GM21423 (cell line): ENCODE data around the gene RAB3GAP2.
"Not testable (repeated sequence)": the region's sequence is repeated elsewhere in the genome, so short reads cannot be mapped to it uniquely, and the experiment has no call there.

Experiments
- ATAC-seq: cut with Tn5 transposase; IDR thresholded peaks from one replicate; pipeline ENCODE4 v1.9.1; 2021; ENCODE audit warnings: mild to moderate bottlenecking, moderate library complexity; ENCODE audit not compliant: unreplicated experiment

RAB3GAP2 gene

DNA sequence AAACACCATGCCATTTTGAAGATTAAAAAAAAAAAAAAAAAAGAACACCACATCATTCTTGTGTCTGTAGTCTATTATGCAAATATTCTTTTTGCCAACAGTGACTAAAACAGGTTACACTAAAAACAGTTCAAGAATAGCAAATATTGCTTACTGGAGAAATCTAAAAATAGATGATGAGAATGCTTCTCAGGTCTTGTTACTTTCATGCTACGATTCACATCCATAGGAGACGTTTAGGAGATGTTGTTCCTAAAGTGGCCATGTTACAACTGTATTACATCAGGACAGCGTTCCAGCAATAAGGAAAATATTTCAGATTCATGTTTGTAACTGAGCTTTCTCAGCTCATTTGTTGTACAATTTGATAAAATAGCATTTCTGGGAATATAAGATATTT lies 32.3 kb downstream of the RAB3GAP2 start:
- ATAC-seq: no peak

DNA sequence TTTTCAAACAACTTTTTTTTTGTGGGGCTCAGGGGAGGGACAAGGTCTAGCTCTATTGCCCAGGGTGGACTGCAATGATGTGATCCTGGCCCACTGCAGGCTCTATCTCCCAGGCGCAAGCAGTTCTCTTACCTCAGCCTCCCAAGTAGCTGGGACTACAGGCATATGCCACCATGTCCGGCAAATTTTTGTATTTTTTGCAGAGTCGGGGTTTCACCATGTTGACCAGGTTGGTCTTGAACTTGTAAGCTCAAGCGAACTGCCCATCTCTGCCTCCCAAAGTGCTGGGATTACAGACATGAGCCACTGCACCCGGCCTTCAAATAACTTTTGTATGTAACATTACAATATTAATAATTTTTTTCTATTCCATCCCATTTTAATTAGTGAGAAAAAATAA lies 33.0 kb downstream of the RAB3GAP2 start:
- ATAC-seq: no peak

DNA sequence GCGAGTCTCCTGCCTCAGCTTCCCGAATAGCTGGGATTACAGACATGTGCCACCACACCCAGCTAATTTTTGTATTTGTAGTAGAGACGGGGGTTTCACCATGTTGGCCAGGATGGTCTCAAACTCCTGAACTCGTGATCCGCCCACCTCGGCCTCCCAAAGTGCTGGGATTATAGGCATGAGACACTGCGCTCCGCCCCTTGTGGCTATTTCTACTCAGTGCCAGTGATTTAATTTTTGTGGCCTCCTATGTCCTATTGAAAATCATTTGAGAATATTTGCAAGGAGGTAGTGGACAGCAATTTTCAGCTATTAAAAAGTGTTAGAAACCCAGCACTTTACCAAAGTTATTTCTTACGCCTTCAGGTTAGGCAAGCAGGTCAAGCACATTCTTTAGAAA lies 36.0 kb downstream of the RAB3GAP2 start:
- not testable (repeated sequence) for ATAC-seq

DNA sequence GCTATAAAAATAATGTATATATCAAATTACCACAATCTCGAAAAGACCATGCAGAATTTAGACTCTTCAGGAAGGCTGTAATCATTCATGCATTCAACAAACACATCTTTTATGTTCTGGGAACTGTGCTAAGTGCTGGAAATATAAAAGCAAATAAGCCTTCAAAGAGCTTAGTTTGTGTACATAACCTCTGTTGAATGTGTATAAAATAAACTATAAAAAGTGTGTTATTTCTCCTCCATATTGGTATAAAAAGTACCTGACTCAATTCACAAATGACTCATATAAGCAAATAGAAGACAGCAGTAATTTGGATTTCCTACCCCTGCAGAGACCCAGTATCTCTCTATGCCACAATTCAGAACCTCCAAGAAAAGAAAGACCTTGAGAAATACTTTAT lies 36.8 kb downstream of the RAB3GAP2 start:
- no peak for ATAC-seq

DNA sequence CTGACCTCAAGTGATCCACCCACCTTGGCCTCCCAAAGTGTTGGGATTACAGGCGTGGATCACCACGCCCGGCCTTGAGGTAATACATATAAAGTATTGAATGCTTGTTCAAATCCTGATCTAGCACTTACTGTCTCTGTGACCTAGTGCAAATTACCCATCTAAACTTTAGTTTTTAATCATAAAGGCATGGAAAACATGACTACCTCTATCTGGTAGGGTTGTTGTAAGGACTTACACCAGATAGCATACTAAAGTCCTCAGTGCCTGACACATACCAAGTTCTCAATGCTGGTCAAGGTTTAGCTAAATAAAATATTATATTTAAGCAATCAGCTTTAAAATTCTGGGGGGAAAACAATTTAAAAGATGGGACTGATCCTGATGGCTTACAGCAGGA lies 38.3 kb downstream of the RAB3GAP2 start:
- no peak for ATAC-seq

DNA sequence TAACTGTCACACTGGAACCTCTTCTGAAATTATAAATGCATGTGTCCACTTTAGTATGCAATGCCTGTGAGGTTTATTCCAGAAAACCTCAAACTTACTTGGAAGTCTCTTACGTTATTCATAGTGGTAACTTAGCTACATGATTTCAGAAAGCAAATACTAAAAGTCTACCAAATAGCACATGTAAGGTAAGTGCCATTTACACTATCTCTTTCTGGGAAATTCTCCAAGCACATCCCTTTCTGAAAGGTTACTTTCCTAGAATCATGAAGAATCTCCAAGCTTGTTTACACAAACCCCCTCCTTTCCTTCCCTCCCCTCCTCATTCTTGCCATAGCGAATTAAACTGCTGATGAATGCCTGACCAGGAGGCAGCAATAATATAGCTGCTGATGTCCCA lies 42.5 kb downstream of the RAB3GAP2 start:
- no peak for ATAC-seq

DNA sequence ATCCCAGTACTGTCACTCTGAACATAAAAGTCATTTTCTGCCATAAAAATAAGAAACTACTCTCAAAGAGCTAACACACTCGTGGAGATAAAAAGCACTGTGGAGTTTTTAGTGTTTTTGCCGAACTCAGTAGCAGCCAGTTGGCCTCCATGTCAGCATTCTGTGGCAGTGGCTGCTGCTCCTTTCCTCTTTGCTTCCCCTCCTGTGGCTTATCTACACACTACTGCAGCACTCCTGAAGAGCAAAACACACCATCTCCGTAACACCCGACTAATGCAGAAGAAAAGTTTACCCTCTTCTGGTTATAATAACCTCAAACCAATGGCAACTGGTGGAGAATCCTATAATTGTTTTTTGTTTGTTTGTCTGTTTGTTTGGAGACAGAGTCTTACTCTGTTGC lies 44.9 kb downstream of the RAB3GAP2 start:
- no peak for ATAC-seq

DNA sequence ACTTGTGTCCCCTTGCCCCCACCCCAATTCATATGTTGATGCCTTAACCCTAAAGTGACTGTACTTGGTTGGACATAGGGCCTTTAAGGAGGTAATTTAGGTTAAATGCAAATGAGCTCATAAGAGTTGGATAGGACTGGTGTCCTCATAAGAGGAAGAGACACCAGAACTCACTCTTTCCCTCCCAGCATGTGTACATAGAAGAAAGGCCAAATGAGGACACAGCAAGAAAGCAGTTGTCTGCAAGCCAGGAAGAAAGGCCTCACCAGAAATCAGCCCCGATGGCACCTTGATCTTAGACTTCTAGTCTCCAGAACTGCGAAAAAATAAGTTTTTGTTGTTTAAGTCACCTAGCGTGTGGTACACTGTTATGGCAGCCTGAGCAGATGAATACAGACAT lies 45.5 kb downstream of the RAB3GAP2 start:
- no peak for ATAC-seq

DNA sequence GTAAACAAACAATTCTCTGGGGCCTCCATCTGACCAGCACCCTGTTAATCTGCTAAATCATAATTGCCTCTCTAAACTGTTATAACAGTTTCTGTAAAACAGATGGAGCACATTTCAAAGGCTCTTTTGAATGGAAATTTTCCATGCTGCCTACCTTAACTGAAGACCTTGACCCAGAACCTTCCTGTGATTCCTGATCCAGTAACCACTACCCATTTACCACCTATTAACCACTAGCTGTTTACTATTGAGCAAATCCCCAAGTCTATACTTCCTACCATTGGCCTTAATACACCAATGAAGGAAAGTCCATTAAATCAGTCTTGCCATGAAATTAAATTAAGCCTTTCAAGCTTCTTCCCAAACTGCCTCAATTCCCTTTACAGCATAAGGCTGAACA lies 46.3 kb downstream of the RAB3GAP2 start:
- ATAC-seq: no peak

DNA sequence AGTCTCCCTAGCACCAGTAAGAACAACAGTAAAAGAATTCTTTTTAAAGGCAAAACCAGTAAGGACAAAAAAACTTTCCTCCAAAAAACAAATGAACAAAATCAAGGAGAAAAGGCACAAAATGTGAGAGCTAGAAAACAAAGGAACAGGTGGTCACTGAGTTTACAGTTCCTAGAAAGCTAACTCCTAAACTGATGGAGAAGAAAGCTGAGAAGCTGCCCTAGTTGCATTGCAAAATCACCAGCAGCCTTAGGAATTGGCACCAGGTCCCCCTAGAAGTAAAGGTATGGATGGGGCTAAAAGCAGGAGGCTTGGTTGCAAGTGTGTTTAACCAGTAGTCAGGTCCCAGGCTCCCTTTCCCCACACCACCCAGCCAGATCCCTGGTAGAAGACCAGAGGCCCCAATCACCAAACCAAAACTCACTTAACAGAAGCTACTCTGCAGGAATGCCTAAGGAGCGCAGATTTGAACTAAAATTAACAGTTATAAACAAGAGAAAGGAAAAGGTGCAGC lies 47.6 kb downstream of the RAB3GAP2 start:
- no peak for ATAC-seq

DNA sequence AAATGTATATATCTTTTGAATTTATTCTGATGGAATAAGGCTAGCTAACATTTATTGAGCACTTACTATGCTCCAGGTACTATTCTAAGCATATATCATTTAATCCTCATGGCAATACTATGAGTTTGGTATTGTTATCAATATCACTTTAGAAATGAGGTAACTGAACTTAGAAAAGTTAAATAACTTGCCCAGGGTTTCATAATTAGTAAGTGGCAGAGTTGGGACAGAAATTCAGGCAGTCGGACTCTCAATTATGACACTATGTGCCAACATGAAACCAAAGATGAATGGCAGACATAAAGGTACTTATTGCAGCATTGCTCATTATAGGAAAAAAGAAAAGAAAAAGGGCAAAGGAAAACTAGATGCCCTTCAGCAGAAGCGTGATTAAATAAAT lies 48.2 kb downstream of the RAB3GAP2 start:
- no peak for ATAC-seq

DNA sequence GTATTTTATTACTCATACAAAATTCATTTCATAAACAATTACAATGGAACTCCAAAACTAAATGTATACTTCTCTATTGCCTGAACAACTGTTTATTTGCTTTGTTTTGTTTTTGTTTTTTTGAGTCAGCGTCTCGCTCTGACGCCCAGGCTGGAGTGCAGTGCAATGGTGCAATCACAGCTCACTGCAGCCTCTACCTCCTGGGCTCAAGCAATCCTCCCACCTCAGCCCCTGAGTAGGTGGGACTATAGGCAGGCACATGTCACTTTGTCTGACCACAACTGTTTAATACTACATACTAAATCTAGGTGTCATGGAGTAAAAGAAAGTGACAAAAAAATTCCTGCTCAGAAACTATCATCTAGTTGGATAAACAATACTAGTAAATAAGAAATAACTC lies 49.3 kb downstream of the RAB3GAP2 start:
- ATAC-seq: no peak

DNA sequence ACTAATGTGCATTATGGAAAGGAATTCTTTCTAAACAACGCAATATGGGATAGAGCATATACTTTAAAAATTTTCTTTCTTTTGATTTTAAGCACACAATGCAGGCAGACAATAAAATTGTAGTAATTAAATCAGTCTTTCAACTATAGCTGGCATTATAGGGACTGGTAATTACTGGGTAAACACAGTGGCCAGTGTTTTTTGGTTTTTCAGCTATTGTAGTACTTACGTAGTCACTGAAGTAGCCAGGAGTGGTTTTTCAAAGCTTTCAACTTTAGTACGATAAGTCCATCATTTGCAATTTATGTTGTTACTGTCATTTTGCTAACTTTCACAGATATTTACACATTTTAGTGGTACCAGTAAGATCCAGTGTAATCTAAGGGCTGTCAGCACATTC lies 50.6 kb downstream of the RAB3GAP2 start:
- no peak for ATAC-seq

DNA sequence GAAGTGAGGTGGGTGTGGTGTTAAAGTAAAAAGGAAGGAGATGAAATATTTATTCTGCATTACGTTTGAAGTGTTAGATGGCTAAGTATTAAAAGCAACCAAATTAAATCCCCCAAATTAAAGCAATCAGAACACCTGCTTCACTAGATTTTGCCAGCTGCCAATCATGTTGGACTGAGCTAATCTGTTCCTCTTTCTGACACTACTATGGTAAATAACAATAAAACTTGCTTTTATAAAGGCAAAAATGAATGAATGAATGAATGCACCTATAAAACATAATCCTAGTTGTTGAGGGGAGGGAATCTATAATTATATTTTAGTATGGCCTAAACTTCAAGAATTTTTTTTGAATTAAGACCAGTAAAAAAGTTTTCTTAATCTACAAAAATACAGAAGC lies 51.0 kb downstream of the RAB3GAP2 start:
- no peak for ATAC-seq

DNA sequence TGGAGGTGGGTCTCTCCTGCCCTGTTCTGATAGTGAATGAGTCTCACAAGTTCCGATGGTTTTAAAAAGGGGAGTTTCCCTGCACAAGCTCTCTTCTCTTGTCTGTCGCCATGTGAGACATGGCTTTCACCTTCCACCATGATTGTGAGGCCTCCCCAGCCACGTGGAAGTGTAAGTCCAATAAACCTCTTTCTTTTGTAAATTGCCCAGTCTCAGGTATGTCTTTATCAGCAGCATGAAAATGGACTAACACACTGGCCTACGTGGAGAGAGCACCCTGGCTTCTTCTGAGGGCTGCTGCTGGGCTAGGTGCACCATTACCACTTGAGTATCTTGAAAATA lies 51.6 kb downstream of the RAB3GAP2 start:
- ATAC-seq: peak; percentile 8

DNA sequence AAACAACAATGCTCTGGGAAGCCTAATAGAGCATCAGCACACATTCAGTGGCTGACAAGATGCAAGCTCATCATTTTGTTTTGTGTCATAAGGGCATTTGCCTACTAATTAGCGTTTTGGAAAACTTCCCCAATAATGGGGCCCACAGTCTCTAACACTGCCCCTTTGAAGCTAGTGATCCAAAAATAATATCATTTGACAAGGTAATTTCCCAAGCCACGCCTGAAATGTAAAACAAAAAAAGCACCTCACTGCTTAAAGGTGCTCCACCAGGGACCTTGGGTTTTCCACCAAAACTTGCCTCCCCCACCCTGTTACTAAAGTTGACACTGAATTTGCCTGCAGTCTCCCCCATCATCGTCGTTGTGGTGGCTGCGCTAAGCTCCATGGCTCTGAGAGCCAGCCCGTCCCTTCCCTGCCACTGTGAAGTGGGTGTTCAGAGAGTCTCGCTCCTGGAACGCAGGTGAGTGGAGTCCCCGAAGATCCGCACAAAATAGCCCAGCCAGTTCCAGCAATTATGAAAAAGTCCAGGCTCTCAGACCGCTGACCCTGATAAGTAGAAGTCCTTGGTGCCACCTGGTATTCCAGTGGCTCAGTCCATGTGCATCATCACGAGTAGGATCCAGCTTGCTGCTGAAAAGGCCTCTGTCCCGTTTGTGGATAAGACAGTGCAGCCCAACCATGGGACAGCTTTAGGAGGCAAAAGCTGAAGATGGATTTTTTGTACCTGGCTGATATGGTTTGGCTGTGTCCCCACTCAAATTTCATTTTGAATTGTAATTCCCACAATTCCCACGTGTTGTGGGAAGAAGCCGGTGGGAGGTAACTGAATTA lies 52.2 kb downstream of the RAB3GAP2 start:
- peak; percentile 45 for ATAC-seq

DNA sequence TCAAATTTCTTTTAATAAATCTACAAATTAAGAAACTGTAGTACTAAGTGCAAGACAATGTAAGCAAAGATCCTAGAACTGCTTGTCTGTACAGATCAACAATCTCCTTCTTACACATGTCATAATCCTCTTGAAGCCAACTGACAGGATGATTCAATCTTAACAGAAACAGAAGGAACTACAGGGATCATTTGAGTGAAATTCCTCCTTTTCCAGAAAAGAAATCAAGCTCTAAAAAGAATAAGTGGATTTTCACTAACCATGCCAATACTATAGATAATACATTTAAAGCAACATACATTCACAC lies 53.2 kb downstream of the RAB3GAP2 start:
- no peak for ATAC-seq

DNA sequence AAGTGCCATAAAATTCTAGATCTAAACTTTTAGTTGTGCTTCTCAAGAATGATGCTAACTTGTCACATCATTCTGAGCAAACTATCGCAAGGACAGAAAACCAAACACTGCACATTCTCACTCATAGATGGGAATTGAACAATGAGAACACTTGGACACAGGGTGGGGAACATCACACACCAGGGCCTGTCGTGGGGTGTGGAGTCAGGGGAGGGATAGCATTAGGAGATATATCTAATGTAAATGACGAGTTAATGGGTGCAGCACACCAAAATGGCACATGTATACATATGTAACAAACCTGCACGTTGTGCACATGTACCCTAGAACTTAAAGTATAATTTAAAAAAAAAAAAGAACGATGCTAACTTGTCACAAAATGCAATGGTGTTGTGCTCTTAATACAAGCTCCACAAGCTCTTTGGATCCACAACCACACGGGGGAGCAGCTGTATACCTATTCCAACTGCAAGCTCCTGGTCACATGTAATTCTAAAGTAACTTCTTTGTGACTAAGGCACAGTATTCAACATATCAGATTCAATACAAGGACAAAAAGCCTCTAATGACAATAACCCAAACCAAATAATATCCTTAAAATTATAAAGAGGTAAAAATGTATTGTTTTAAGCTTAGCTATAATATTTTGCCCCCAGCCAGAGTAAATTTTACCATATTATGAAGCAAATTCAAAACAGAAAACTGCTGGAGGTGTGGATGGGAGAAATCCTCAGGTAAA lies 53.7 kb downstream of the RAB3GAP2 start:
- not testable (repeated sequence) for ATAC-seq

DNA sequence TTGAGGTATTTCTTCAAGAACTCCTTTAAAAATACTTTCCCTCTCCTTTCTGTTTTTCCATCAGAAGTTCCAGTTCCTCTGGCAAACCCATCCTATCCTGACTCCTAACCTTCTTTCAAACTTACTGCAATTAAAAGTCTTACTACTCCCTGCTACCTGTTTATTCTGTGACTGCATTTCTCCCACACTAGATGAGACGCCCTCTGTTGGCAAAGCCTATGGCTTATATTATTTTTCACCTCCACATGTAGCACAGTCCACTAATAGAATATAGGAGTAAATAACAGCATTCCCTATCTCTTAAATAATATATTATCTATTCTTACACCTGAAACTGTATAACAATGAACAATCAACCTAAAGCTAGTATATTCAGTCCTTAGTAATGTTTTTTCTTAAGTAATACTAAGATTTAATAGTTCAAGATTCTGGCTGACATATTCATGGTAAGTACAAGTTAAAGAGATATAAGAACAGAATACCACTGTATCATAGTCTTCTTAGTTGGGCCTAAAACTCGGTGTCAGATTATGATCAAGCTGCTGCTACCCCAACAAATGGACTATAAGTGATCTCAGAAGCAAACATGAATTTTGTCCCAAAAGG lies 54.8 kb downstream of the RAB3GAP2 start:
- no peak for ATAC-seq

DNA sequence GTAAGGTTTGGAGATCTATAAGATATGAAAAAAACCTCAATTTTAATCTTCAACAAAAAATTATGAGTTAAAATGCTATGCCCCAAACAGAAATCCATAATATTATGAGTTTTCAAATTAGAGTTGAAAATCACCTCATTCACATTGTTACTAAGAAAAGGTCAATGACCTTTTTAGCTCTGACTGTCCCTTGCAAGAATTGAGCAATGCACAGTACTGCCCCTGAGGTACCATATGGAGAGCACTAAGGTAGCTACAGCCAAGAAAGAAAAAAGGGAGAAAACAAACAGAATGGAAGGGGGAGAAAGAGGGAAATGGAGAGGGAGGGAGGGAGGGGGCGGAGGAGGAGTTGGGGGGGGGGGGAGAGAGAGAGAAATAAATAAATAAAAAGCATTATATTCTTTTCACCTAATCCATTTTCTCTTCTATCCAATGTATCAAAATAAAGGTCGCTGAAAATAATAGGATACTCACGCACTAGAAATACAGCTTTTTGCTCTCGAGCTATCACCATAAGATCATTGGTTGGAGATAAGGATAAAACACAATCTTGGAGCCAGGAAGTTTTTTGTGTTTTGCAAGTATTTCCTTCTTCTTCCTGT lies 58.8 kb downstream of the RAB3GAP2 start:
- ATAC-seq: no peak

DNA sequence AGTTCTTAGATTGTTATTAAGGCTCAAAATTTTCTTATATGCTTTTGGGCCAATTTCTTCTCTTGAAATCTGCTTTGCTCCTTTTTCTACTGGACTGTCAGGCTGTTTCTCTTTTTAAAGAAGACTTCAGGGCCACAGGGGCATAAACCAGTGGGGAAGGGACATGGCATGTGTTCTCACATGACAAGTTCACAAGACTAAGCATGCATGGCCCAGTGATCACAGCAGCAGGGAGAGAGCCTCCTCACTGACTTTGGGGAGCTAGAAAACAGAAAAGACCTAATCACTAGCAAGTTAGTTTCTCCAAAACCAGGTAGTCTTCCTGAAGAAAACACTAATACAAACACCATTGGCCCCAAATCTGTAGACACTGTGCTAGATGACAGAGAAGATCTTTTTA lies 64.8 kb downstream of the RAB3GAP2 start:
- ATAC-seq: no peak

DNA sequence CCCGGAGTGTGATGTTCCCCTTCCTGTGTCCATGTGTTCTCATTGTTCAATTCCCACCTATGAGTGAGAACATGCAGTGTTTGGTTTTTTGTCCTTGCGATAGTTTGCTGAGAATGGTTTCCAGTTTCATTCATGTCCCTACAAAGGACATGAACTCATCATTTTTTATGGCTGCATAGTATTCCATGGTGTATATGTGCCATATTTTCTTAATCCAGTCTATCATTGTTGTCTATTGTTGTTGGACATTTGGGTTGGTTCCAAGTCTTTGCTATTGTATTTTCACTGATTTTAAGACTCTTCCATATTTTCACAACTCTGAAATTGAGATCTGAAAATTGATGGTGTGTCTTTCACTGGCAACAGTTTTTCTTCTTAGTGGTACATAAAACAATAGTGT lies 67.5 kb downstream of the RAB3GAP2 start:
- not testable (repeated sequence) for ATAC-seq
